Astrocyte of the cerebellum (primary cell): Measurements from ENCODE around the gene ATP8A2.
A peak's percentile ranks its signal among the peaks of the same experiment; 100 is the strongest.

ENCODE experiments used
- DNase-seq: peaks from one replicate; pipeline ENCODE4 v3.0.0-alpha.2; 2011; ENCODE audit warnings: low read depth
- H3K4me3 ChIP-seq: 2 replicates; pipeline ENCODE4 v1.5.1; 2011; ENCODE audit warnings: mild to moderate bottlenecking, low read depth, low read length, moderate library complexity
- CTCF ChIP-seq: IDR thresholded peaks from 2 replicates; pipeline ENCODE4 v1.5.1; 2012; ENCODE audit warnings: low read length, low read depth, moderate library complexity, mild to moderate bottlenecking; ENCODE audit errors: missing control alignments
- in situ Hi-C: cut with HindIII; loops from 2 replicates; pipeline ENCODE4 v1.10.0; 2017; ENCODE audit warnings: low sequenced_read_pairs

Gene ATP8A2

GRCh38 chr13:25683056-25683455, 311.3 kb downstream of the ATP8A2 start:
- in situ Hi-C loops, result no loop called here
- DNase-seq, result no peak
- TF ChIP-seq CTCF, result no peak
- no peak overlapping the region for H3K4me3 ChIP-seq

GRCh38 chr13:25683662-25684370, 312.0 kb downstream of the ATP8A2 start:
- no peak for TF ChIP-seq CTCF
- H3K4me3 ChIP-seq, result no peak overlapping the region
- in situ Hi-C loops, result no loop called here
- no peak for DNase-seq

GRCh38 chr13:25684491-25684890, 312.7 kb downstream of the ATP8A2 start:
- in situ Hi-C loops, result no loop called here
- TF ChIP-seq CTCF, result no peak
- no peak overlapping the region for H3K4me3 ChIP-seq
- DNase-seq, result no peak

- no peak for DNase-seq
- no peak overlapping the region for H3K4me3 ChIP-seq
- no peak for TF ChIP-seq CTCF
- in situ Hi-C loops, result no loop called here
Measured at GRCh38 chr13:25686831-25687470, 315.2 kb downstream of the ATP8A2 start.

GRCh38 chr13:25687471-25688225, 315.9 kb downstream of the ATP8A2 start:
- no peak for TF ChIP-seq CTCF
- no peak overlapping the region for H3K4me3 ChIP-seq
- peak; percentile 50 for DNase-seq
- in situ Hi-C loops, result no loop called here

- in situ Hi-C loops, result no loop called here
- no peak for DNase-seq
- H3K4me3 ChIP-seq, result no peak overlapping the region
- no peak for TF ChIP-seq CTCF
Measured at GRCh38 chr13:25688536-25688935, 316.8 kb downstream of the ATP8A2 start.
